ENCODE results near the gene PFKFB2.

Gene PFKFB2

DNA sequence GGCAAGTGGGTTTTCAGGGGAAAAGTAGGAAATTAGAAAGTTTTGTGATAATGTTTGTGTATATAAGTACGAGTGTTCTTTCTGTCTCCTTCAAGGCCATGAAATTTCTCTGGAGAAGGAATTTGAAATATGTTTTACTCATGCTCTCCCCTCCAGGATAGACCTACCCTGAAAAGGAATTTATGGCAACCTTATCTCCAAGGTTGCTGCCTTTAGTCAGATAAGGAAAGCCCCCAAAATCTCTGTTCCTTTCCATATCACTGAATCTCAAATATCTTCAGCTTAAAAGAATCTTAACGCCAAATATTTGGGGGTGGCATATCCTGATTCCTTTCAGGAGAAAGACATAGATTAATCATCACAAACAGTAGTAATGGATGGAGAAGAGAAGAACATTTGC is 35.1 kb downstream of the PFKFB2 start:
- H3K79me1 ChIP-seq (ENCODE audit: low read length) = no peaks in the 10 kb centered on the region
- no peaks in the 10 kb centered on the region for H3K79me2 ChIP-seq (ENCODE audit: control insufficient read depth, insufficient read depth, low read length)
- peak; percentile 66 for DNase-seq
- no peak overlapping the region for H3K27ac ChIP-seq (ENCODE audit: low read depth, low read length)
- no peak overlapping the region for H2AK5ac ChIP-seq (ENCODE audit: low read length)
- H2BK15ac ChIP-seq (replicated peaks; ENCODE audit: low read depth) = no peak overlapping the region
- no peaks in the 10 kb centered on the region for H3K27me3 ChIP-seq (ENCODE audit: insufficient read depth, low read length, poor library complexity)
- no peaks in the 10 kb centered on the region for H3K36me3 ChIP-seq (ENCODE audit: control insufficient read depth, insufficient read depth, low read length)
- 100% methylated on average over 1 of the region's 2 CpGs for WGBS (ENCODE audit: extremely low coverage, insufficient coverage, low lambda C conversion rate)
- no peak overlapping the region for H2BK5ac ChIP-seq (ENCODE audit: low read length)
- no peak overlapping the region for H3K4me2 ChIP-seq (ENCODE audit: low read length)
- H3K56ac ChIP-seq (ENCODE audit: low read length) = no peak overlapping the region
- H2BK120ac ChIP-seq (ENCODE audit: low read depth, low read length) = no peak overlapping the region
- H3K4ac ChIP-seq (ENCODE audit: low read depth, low read length) = no peak overlapping the region
- H4K5ac ChIP-seq (ENCODE audit: low read length) = no peak overlapping the region
- no peak overlapping the region for H3K18ac ChIP-seq (ENCODE audit: low read length)
- H3K23ac ChIP-seq (ENCODE audit: low read length) = no peak overlapping the region
- H4K8ac ChIP-seq (ENCODE audit: low read depth, low read length) = no peak overlapping the region
- no peak overlapping the region for H3K4me3 ChIP-seq (ENCODE audit: low read length)
- H3K9ac ChIP-seq (ENCODE audit: low read length) = no peak overlapping the region
- peaks cover 2% of the 10 kb centered on the region for H3K4me1 ChIP-seq (ENCODE audit: control insufficient read depth, low read depth, low read length)

DNA sequence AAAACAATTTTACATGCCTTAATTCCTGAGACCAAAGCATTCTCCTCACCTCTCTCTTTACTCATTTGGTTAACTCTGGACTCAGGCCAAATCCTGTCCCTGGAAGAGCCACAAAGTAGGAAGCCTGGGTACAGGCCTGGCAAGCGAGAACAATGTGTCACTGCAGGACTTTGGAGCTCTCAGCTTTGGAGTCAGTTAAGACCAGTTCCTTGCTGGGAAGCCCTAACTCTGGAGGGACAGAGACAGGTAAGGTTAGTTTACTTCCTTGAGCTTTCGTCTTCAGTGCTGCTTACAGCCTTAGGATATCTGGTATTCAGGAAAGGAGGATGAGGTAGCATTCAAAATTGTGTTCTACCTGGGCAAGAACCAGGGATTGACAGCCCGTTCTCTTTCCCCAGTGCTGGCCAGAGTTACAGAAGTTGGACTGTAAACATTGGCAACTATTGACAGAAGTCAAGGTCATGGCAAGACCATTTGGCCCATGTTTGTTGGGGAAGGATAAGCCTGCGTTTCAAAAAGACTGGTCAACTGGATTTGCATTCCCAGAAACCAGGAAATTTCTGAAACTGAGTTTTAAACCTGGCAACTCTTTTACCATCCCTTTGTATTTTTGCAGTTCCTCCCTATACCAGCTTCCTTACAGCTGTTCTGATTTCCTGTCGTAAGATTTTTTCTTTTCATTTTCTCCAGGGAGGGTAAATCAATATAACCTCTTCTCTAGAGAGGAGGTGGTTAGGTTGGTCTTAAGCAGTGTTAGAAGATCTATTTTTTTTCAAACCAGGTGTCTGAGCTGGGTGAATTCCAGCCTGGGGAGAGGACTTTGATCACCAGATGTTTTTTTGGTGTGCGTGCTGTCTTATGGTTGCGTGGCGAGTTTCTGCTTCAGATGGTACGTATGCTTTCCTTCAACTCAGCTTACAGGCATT is 35.9 kb downstream of the PFKFB2 start, which contains the start of gene C4BPB:
Gene C4BPB (plus strand): TSS at position 160 of the 926 bp plus-strand sequence. CDS start 672 bp downstream, at position 832.
- peak within 1 kb of the TSS; percentile 31 for H2BK5ac ChIP-seq (ENCODE audit: low read length)
- DNase-seq = peak; percentile 45
- no peaks in the 10 kb centered on the region for H3K79me1 ChIP-seq (ENCODE audit: low read length)
- H3K9ac ChIP-seq (ENCODE audit: low read length) = no peak within 1 kb of the TSS
- H3K23ac ChIP-seq (ENCODE audit: low read length) = no peak within 1 kb of the TSS
- no peak within 1 kb of the TSS for H2BK120ac ChIP-seq (ENCODE audit: low read depth, low read length)
- H2AK5ac ChIP-seq (ENCODE audit: low read length) = no peak within 1 kb of the TSS
- no peaks in the 10 kb centered on the region for H3K27me3 ChIP-seq (ENCODE audit: insufficient read depth, low read length, poor library complexity)
- H3K4ac ChIP-seq (ENCODE audit: low read depth, low read length) = no peak within 1 kb of the TSS
- H3K27ac ChIP-seq (ENCODE audit: low read depth, low read length) = no peak within 1 kb of the TSS
- H3K36me3 ChIP-seq (ENCODE audit: control insufficient read depth, insufficient read depth, low read length) = no peaks in the 10 kb centered on the region
- no peak within 1 kb of the TSS for H3K56ac ChIP-seq (ENCODE audit: low read length)
- H3K18ac ChIP-seq (ENCODE audit: low read length) = no peak within 1 kb of the TSS
- no CpG with 5 or more reads among the region's 9 CpGs for WGBS (ENCODE audit: extremely low coverage, insufficient coverage, low lambda C conversion rate)
- H4K8ac ChIP-seq (ENCODE audit: low read depth, low read length) = no peak within 1 kb of the TSS
- H4K5ac ChIP-seq (ENCODE audit: low read length) = peak within 1 kb of the TSS; percentile 34
- H3K4me1 ChIP-seq (ENCODE audit: control insufficient read depth, low read depth, low read length) = peaks cover 2% of the 10 kb centered on the region
- no peak within 1 kb of the TSS for H2BK15ac ChIP-seq (replicated peaks; ENCODE audit: low read depth)
- no peak within 1 kb of the TSS for H3K4me3 ChIP-seq (ENCODE audit: low read length)
- H3K4me2 ChIP-seq (ENCODE audit: low read length) = no peak within 1 kb of the TSS
- H3K79me2 ChIP-seq (ENCODE audit: control insufficient read depth, insufficient read depth, low read length) = no peaks in the 10 kb centered on the region

DNA sequence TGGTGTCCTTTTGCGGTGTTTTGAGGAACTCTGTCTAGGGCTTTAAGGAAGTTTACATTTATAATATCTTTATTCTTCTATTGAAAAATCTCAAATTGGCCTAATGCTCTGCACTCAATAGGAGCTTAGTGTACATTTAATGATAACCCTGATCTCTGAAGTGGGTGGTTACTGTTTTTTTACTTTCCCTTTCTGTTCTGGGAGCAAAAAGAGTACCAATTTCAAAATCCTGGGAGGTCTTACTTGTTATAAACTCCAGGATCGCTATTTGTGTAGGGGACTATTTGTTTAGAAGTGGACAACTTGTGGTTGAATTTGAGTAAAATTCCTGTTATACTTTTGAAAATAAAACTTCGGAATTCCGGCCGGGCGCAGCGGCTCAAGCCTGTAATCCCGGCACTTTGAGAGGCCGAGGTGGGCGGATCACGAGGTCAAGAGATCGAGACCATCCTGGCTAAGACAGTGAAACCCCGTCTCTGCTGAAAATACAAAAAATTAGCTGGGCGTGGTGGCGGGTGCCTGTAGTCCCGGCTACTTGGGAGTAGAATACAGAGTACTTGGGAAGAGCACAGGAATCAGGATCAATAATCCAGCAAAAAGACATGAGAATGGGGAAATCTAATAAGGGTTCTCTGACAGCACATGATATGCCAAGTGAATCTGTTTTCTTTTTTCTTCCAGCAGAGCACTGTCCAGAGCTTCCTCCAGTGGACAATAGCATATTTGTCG is 36.7 kb downstream of the PFKFB2 start:
- DNase-seq = no peak
- no peak overlapping the region for H4K8ac ChIP-seq (ENCODE audit: low read depth, low read length)
- no peaks in the 10 kb centered on the region for H3K79me1 ChIP-seq (ENCODE audit: low read length)
- H3K4me2 ChIP-seq (ENCODE audit: low read length) = no peak overlapping the region
- H3K4me1 ChIP-seq (ENCODE audit: control insufficient read depth, low read depth, low read length) = peaks cover 2% of the 10 kb centered on the region
- no peak overlapping the region for H4K5ac ChIP-seq (ENCODE audit: low read length)
- no peaks in the 10 kb centered on the region for H3K27me3 ChIP-seq (ENCODE audit: insufficient read depth, low read length, poor library complexity)
- H3K18ac ChIP-seq (ENCODE audit: low read length) = no peak overlapping the region
- no peak overlapping the region for H3K27ac ChIP-seq (ENCODE audit: low read depth, low read length)
- no peak overlapping the region for H3K4me3 ChIP-seq (ENCODE audit: low read length)
- WGBS (ENCODE audit: extremely low coverage, insufficient coverage, low lambda C conversion rate) = no CpG with 5 or more reads among the region's 17 CpGs
- no peaks in the 10 kb centered on the region for H3K36me3 ChIP-seq (ENCODE audit: control insufficient read depth, insufficient read depth, low read length)
- H3K4ac ChIP-seq (ENCODE audit: low read depth, low read length) = no peak overlapping the region
- H3K56ac ChIP-seq (ENCODE audit: low read length) = no peak overlapping the region
- H2BK15ac ChIP-seq (replicated peaks; ENCODE audit: low read depth) = no peak overlapping the region
- no peak overlapping the region for H2BK5ac ChIP-seq (ENCODE audit: low read length)
- no peaks in the 10 kb centered on the region for H3K79me2 ChIP-seq (ENCODE audit: control insufficient read depth, insufficient read depth, low read length)
- H2AK5ac ChIP-seq (ENCODE audit: low read length) = no peak overlapping the region
- H2BK120ac ChIP-seq (ENCODE audit: low read depth, low read length) = no peak overlapping the region
- no peak overlapping the region for H3K9ac ChIP-seq (ENCODE audit: low read length)
- H3K23ac ChIP-seq (ENCODE audit: low read length) = no peak overlapping the region

DNA sequence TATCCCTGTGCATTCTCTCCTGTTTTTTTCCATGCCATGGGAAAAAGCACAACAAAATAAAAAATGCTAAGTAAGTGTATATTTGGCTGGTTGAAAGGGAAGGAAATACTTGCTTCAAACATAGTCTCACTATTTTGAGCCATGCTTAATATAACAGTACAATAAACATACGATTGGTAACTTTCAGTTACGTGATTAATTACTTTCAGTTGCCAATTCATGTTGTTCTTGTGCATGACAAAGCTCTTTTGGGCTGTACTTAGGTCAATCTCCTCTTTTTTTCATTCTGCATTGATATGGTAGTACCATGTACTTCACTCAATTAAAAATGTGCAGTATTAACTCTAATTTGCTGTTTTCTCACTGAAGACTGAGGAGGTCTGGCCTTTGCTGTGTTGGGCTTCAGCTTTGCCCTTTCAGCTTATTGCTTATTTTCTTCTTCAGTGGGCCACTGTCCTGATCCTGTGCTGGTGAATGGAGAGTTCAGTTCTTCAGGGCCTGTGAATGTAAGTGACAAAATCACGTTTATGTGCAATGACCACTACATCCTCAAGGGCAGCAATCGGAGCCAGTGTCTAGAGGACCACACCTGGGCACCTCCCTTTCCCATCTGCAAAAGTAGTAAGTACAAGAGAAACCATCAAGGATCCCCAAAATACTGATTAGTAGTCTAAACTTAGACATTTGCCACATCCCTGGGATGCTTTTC is 38.3 kb downstream of the PFKFB2 start:
- no peaks in the 10 kb centered on the region for H3K27me3 ChIP-seq (ENCODE audit: insufficient read depth, low read length, poor library complexity)
- no peak overlapping the region for H3K9ac ChIP-seq (ENCODE audit: low read length)
- no peak overlapping the region for H3K4me2 ChIP-seq (ENCODE audit: low read length)
- H3K79me1 ChIP-seq (ENCODE audit: low read length) = no peaks in the 10 kb centered on the region
- no peak overlapping the region for H3K27ac ChIP-seq (ENCODE audit: low read depth, low read length)
- H3K36me3 ChIP-seq (ENCODE audit: control insufficient read depth, insufficient read depth, low read length) = no peaks in the 10 kb centered on the region
- no peak overlapping the region for H2AK5ac ChIP-seq (ENCODE audit: low read length)
- no peak overlapping the region for H2BK120ac ChIP-seq (ENCODE audit: low read depth, low read length)
- no peak overlapping the region for H3K4ac ChIP-seq (ENCODE audit: low read depth, low read length)
- H4K5ac ChIP-seq (ENCODE audit: low read length) = no peak overlapping the region
- H3K4me1 ChIP-seq (ENCODE audit: control insufficient read depth, low read depth, low read length) = peaks cover 2% of the 10 kb centered on the region
- no CpG with 5 or more reads among the region's 4 CpGs for WGBS (ENCODE audit: extremely low coverage, insufficient coverage, low lambda C conversion rate)
- H3K18ac ChIP-seq (ENCODE audit: low read length) = no peak overlapping the region
- no peak overlapping the region for H3K4me3 ChIP-seq (ENCODE audit: low read length)
- DNase-seq = no peak
- no peak overlapping the region for H2BK15ac ChIP-seq (replicated peaks; ENCODE audit: low read depth)
- H3K56ac ChIP-seq (ENCODE audit: low read length) = no peak overlapping the region
- no peak overlapping the region for H4K8ac ChIP-seq (ENCODE audit: low read depth, low read length)
- H3K23ac ChIP-seq (ENCODE audit: low read length) = no peak overlapping the region
- H2BK5ac ChIP-seq (ENCODE audit: low read length) = no peak overlapping the region
- no peaks in the 10 kb centered on the region for H3K79me2 ChIP-seq (ENCODE audit: control insufficient read depth, insufficient read depth, low read length)

DNA sequence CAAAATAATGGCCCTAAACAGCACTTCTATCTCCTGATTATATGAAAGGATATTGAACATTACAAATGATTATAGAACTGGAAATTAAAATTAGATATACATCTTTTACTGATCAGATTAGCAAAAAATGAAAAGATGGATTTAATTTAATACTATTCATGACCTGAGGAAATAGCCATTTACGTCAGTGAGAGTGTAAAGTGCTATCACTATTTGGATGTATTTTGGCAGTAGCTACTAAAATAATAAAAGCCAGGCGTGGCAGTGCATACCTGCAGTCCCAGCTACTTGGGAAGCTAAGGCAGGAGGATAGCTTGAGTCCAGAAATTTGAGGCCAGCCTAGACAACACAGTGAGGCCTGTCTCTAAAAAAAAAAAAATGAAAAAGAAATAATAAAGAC is 40.9 kb downstream of the PFKFB2 start:
- no CpG with 5 or more reads among the region's 2 CpGs for WGBS (ENCODE audit: extremely low coverage, insufficient coverage, low lambda C conversion rate)
- Histone ChIP-seq H3K36me3 (ENCODE audit: control insufficient read depth, insufficient read depth, low read length) (no peaks in the 10 kb centered on the region), H4K5ac (ENCODE audit: low read length) (no peak overlapping the region), H3K79me2 (ENCODE audit: control insufficient read depth, insufficient read depth, low read length) (no peaks in the 10 kb centered on the region), H3K27me3 (ENCODE audit: insufficient read depth, low read length, poor library complexity) (no peaks in the 10 kb centered on the region), H3K4me1 (ENCODE audit: control insufficient read depth, low read depth, low read length) (no peaks in the 10 kb centered on the region), H4K8ac (ENCODE audit: low read depth, low read length) (no peak overlapping the region), H3K79me1 (ENCODE audit: low read length) (no peaks in the 10 kb centered on the region), H2BK120ac (ENCODE audit: low read depth, low read length) (no peak overlapping the region), H3K4me2 (ENCODE audit: low read length) (no peak overlapping the region), H3K4ac (ENCODE audit: low read depth, low read length) (no peak overlapping the region), H3K9ac (ENCODE audit: low read length) (no peak overlapping the region), H3K4me3 (ENCODE audit: low read length) (no peak overlapping the region), H3K27ac (ENCODE audit: low read depth, low read length) (no peak overlapping the region), H2BK15ac (replicated peaks; ENCODE audit: low read depth) (no peak overlapping the region), H2AK5ac (ENCODE audit: low read length) (no peak overlapping the region), H3K23ac (ENCODE audit: low read length) (no peak overlapping the region), H2BK5ac (ENCODE audit: low read length) (no peak overlapping the region), H3K18ac (ENCODE audit: low read length) (no peak overlapping the region), H3K56ac (ENCODE audit: low read length) (no peak overlapping the region)
- no peak for DNase-seq

Data from mesendoderm (in vitro differentiated cells).